HUES64 (cell line): ENCODE measurements around the gene RPL35A.
"Not testable (repeated sequence)": the region's sequence is repeated elsewhere in the genome, so short reads cannot be mapped to it uniquely, and the experiment has no call there.

ENCODE experiments used
- H3K27ac ChIP-seq: 2 replicates; pipeline ENCODE4 v1.7.0; 2013; ENCODE audit warnings: low read depth, low read length, inconsistent platforms
- H3K27me3 ChIP-seq: 2 replicates; pipeline ENCODE4 v1.6.1; 2013; ENCODE audit warnings: mild to moderate bottlenecking, low read length; ENCODE audit not compliant: insufficient read depth
- H3K36me3 ChIP-seq: 2 replicates; pipeline ENCODE4 v1.6.1; 2013; ENCODE audit warnings: mild to moderate bottlenecking, low read length; ENCODE audit not compliant: insufficient read depth
- H3K4me1 ChIP-seq: 2 replicates; pipeline ENCODE4 v1.6.1; 2013; ENCODE audit warnings: mild to moderate bottlenecking, low read length, moderate library complexity; ENCODE audit not compliant: insufficient read depth
- H3K4me3 ChIP-seq: 2 replicates; pipeline ENCODE4 v1.5.1; 2013; ENCODE audit warnings: mild to moderate bottlenecking, low read length, moderate library complexity
- H3K9ac ChIP-seq: 2 replicates; pipeline ENCODE4 v1.6.1; 2013; ENCODE audit warnings: mild to moderate bottlenecking, low read depth, low read length
- H3K9me3 ChIP-seq: 2 replicates; pipeline ENCODE4 v1.6.1; 2013; ENCODE audit warnings: low read depth, low read length; ENCODE audit not compliant: insufficient read depth
- WGBS: fragments of 150-250, 120-280 bp; methylation state at CpG from one replicate; pipeline ENCODE4 v1.1.7; 2013; ENCODE audit warnings: missing lambda C conversion rate; 5-methylcytosine and 5-hydroxymethylcytosine counted together

Gene RPL35A

DNA sequence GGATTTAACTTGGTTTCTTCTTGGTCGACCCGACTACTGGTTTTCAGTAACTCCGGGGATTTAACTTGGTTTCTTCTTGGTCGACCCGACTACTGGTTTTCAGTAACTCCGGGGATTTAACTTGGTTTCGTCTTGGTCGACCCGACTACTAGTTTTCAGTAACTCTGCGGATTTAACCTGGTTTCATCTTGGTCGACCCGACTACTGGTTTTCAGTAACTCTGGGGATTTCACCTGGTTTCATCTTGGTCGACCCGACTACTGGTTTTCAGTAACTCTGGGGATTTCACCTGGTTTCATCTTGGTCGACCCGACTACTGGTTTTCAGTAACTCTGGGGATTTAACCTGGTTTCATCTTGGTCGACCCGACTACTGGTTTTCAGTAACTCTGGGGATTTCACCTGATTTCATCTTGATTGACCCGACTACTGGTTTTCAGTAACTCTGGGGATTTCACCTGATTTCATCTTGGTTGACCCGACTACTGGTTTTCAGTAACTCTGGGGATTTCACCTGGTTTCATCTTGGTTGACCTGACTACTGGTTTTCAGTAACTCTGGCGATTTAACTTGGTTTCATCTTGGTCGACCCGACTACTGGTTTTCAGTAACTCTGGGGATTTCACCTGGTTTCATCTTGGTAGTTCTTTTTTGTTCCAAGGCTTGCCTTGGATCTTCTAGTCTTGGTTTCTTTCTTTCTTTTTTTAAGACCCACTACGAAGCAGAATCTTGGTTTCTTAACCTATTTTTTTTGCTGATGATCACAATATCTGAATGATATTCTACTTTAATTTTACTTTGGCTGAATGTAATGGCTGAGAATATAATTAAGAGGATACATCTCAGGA, 28.3 kb upstream of the RPL35A start:
- H3K36me3 ChIP-seq, H3K9me3 ChIP-seq, H3K4me3 ChIP-seq, H3K4me1 ChIP-seq, H3K9ac ChIP-seq, H3K27me3 ChIP-seq, H3K27ac ChIP-seq: not testable (repeated sequence)
- 93% methylated on average over 21 of the region's 24 CpGs for WGBS

DNA sequence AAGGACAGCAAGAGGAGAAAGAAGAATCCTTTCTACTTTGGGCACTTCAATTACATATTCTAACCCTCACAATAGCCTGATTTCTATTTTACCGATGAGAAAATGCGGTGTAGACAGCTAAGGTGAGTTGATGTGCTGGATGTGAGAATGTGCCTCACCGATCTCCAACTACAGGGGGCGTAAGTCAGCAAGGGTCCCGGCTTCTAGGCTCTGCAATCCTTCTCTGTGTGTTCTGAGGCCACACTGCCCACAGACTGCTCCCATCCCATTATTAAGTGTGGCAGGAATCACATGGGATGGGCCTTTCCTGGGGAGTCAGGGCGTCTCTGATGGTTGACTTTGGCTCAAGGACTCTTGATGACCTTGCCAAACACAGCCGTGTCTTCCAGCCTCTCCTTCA, 23.6 kb upstream of the RPL35A start:
- H3K27me3 ChIP-seq: no peaks in the 10 kb centered on the region
- no peak overlapping the region for H3K9ac ChIP-seq
- H3K9me3 ChIP-seq: no peaks in the 10 kb centered on the region
- H3K4me1 ChIP-seq: no peaks in the 10 kb centered on the region
- H3K36me3 ChIP-seq: no peaks in the 10 kb centered on the region; the same call in 1 of the 2 replicates
- no peak overlapping the region for H3K27ac ChIP-seq
- no peak overlapping the region for H3K4me3 ChIP-seq
- WGBS: 87% methylated on average over 7 of the region's 7 CpGs

DNA sequence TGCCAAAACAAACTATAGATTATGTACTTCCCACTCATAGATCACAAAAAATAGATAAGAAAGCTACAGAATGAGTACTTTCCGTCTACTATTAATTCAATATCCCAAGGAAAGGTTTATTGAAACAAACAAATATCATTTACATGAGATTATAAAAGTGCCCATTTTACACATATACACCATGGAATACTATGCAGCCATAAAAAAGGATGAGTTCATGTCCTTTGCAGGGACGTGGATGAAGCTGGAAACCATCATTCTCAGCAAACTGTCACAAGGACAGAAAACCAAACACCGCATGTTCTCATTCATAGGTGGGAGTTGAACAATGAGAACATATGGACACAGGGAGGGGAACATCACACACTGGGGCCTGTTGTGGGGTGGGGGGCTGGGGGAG, 22.4 kb upstream of the RPL35A start:
- not testable (repeated sequence) for H3K27me3 ChIP-seq, H3K4me3 ChIP-seq, H3K4me1 ChIP-seq, H3K9ac ChIP-seq, H3K9me3 ChIP-seq, H3K36me3 ChIP-seq, H3K27ac ChIP-seq
- whole genome bisulfite sequencing: 100% methylated on average over 2 of the region's 3 CpGs

DNA sequence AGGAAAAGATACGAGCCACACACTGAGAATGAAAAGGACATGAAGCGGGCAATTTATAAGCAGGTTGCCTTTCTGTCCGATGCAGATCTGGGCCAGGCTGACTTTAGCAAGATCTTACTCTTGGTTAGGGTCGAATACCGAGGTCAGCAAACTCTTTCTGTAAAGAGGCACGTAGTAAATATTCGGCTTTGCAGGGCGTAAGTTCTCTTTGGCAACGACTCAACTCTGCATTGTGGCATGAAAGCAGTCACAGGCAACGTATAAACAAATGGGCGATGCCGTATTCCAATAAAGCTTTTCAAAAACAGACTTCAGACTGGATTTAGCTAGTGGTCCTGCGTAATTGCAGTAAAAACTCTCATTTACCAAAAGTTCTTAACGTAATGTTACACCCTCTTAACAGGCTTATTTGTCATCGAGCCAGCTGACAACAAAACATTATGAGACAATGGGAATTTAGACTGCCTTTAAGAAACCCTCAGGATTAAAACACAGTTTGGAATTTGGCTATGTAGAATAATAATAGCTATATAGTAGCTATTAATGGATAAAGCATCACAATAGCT, 13.1 kb upstream of the RPL35A start:
- peaks cover 3% of the 10 kb centered on the region; the same call in 1 of the 2 replicates for H3K4me1 ChIP-seq
- no peak overlapping the region for H3K4me3 ChIP-seq
- 90% methylated on average over 15 of the region's 15 CpGs for WGBS
- H3K27me3 ChIP-seq: no peaks in the 10 kb centered on the region
- peak overlapping the region; percentile 35; the same call in 1 of the 2 replicates for H3K27ac ChIP-seq
- 0 out of 2 replicates have a peak overlapping the region, but pooled peaks have one; percentile 3 for H3K9ac ChIP-seq
- no peaks in the 10 kb centered on the region for H3K9me3 ChIP-seq
- no peaks in the 10 kb centered on the region for H3K36me3 ChIP-seq

DNA sequence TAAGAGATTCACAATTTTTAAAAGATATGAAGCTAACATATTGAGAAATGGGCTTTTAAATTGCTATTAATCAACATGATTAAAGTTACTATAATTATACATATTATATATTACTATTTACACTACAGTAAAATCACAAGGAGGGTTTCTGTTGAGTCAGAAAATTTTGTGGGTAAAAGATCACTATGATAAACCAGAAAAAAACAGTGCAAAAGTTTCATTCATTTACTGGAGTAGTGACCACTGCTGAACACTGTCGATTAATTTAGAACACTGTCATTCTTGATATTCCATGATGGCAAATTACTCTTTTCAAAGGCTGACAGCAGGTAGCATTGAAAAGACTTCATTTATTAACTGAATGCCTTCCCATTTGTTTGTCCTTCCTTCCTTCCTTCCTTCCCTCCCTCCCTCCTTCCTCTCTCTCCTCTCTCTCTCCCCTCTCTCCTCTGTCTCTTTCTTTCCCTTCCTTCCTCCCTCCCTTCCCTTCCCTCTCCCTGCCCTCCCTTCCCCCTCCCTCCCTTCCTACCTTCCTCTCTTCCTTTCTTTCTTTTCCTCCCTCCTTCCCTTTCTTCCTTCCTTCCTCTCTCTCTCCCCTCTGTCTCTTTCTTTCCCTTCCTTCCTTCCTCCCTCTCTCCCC, 9.1 kb upstream of the RPL35A start:
- Histone ChIP-seq H3K4me1 (peaks cover 3% of the 10 kb centered on the region; the same call in 1 of the 2 replicates), H3K9ac (no peak overlapping the region), H3K9me3 (no peaks in the 10 kb centered on the region), H3K27ac (no peak overlapping the region), H3K36me3 (no peaks in the 10 kb centered on the region), H3K4me3 (no peak overlapping the region), H3K27me3 (no peaks in the 10 kb centered on the region)
- WGBS: 100% methylated on average over 1 of the region's 1 CpG

DNA sequence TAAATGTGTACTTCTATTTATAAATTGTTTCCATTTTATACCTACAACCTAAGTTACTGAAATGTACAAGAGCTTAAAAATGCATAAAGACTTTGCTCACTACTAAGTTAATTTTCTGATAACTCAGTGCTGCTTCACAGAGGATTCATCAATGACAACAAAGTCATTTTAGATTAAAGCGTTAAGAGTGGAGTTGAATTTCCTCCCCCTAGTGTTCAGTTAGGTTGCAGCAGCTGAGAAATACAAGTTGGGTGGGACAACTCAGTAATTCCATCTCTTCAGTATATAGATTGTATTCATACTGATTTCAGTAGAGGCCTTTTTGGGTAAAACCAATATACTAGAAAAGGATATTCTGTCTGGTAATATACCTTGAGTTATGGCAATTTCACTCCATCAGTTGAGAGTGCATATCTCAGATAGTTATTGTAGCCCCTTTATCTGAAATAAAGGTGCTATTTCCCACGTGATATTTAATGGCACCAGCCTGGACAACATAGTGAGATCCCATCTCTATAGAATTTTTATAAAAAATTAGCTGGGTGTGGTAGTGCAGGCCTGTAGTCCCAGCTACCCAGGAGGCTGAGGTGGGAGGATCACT, 6.9 kb upstream of the RPL35A start:
- no peak overlapping the region for H3K27ac ChIP-seq
- no peak overlapping the region for H3K9ac ChIP-seq
- H3K27me3 ChIP-seq: no peaks in the 10 kb centered on the region
- H3K9me3 ChIP-seq: no peaks in the 10 kb centered on the region
- H3K36me3 ChIP-seq: no peaks in the 10 kb centered on the region
- WGBS: 63% methylated on average over 1 of the region's 2 CpGs
- no peak overlapping the region for H3K4me3 ChIP-seq
- H3K4me1 ChIP-seq: no peaks in the 10 kb centered on the region

DNA sequence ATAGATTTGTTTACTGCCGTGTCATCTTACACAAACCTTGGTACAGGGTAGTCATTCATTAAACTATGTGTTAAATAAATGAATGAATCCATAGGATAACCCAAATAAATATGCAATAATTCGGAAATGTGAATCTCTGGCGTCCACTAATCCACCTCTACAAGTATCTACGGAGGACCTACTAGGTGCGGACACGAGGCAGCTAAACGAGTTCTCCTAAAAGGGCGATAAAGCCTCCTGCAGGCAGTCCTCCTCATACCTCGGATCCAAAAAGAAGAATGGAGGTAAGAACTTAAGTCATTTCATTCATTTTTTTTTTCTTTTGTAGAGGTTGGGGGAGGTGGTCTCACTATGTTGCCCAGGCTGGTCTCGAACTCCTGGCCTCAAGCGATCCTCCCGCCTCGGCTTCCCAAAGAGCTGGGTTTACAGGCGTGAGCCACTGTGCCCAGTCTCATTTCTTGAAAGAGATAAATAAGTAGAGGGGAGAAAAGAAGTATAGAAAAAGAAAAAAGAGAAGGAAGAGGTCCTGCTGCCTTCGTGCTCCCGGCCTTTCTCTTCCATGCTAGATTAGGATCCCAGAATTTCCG, 706 bp upstream of the RPL35A start:
- Histone ChIP-seq H3K9me3 (no peaks in the 10 kb centered on the region), H3K27me3 (no peaks in the 10 kb centered on the region), H3K9ac (peak overlapping the region; percentile 96), H3K4me1 (peaks cover 11% of the 10 kb centered on the region; the same call in 1 of the 2 replicates), H3K36me3 (peaks cover 37% of the 10 kb centered on the region), H3K4me3 (peak overlapping the region; percentile 81), H3K27ac (peak overlapping the region; percentile 90)
- WGBS: 27% methylated on average over 16 of the region's 17 CpGs

DNA sequence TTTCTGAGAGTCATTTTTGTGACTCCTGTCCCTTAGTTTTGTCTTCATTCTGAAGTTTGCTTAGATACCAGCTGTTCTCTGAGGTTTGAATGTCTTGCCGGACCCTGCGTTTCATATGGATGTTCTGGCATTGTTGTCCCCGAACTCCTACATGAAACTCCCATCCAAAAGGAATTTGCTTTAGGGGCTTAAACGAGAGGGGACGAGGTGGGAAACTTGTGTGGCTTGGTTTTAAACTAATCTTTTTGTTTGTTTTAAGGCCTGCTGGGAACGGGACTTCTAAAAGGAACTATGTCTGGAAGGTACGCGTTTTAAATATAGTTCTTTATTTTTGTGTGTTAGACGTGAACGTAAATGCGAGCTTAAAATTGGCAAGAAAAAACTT, 679 bp downstream of the RPL35A start:
- Histone ChIP-seq H3K4me1 (peaks cover 11% of the 10 kb centered on the region; the same call in 1 of the 2 replicates), H3K36me3 (peaks cover 51% of the 10 kb centered on the region), H3K9ac (peak overlapping the region; percentile 96), H3K4me3 (peak overlapping the region; percentile 81), H3K27me3 (no peaks in the 10 kb centered on the region), H3K27ac (peak overlapping the region; percentile 90), H3K9me3 (no peaks in the 10 kb centered on the region)
- WGBS: under 1% methylated on average over 11 of the region's 11 CpGs

DNA sequence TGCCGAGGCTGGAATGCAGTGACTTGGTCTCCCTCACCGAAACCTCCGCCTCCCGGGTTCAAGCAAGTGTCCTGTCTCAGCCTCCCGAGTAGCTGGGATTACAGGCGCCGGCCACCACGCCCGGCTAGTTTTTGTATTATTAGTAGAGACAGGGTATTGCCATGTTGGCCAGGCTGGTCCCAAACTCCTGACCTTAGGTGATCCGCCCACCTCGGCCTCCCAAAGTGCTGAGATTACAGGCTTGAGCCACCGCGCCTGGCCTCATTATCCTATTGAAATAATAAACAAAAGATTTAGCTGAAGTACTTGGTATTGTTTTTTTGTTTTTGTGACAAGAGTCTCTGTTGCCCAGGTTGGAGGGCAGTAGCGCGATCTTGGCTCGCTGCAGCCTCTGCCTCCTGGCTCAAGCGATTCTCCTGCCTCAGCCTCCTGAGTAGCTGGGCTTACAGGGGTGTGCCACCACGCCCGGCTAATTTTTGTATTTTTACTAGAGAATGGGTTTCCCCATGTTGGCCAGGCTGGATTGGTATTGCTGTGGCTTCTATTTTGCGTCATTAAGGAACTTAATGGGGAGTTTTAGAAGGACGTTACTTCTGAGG, 1.5 kb downstream of the RPL35A start:
- no peak overlapping the region for H3K27ac ChIP-seq
- no peaks in the 10 kb centered on the region for H3K27me3 ChIP-seq
- H3K9ac ChIP-seq: peak overlapping the region; percentile 96
- H3K4me1 ChIP-seq: peaks cover 11% of the 10 kb centered on the region; the same call in 1 of the 2 replicates
- WGBS: 82% methylated on average over 21 of the region's 21 CpGs
- peaks cover 59% of the 10 kb centered on the region for H3K36me3 ChIP-seq
- H3K9me3 ChIP-seq: no peaks in the 10 kb centered on the region
- peak overlapping the region; percentile 81 for H3K4me3 ChIP-seq

DNA sequence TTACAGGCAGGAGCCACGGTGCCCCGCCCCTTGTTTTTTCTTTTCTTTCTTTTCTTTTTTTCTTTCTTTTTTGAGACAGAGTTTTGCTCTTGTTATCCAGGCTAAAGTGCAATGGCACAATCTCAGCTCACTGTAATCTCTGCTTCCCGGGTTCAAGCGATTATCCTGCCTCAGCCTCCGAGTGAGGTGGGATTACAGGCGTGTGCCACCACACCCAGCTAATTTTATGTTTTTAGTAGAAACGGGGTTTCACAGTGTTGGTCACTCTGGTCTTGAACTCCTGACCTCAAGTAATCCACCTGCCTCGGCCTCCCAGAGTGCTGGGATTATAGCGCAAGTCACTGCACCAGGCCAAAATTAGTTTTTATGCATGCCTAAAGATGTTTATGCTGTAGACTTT, 2.5 kb downstream of the RPL35A start:
- no peak overlapping the region for H3K27ac ChIP-seq
- no peaks in the 10 kb centered on the region for H3K9me3 ChIP-seq
- peak overlapping the region; percentile 81; the same call in 1 of the 2 replicates for H3K4me3 ChIP-seq
- H3K27me3 ChIP-seq: no peaks in the 10 kb centered on the region
- H3K9ac ChIP-seq: peak overlapping the region; percentile 6
- 91% methylated on average over 9 of the region's 9 CpGs for WGBS
- peaks cover 61% of the 10 kb centered on the region for H3K36me3 ChIP-seq
- H3K4me1 ChIP-seq: peaks cover 11% of the 10 kb centered on the region; the same call in 1 of the 2 replicates
